Ishikawa (cell line): ENCODE data around the gene GALNT7.

Experiments used
- CREB1 ChIP-seq: IDR thresholded peaks from 2 replicates; pipeline ENCODE4 v1.6.1; 2012; ENCODE audit warnings: low read depth
- EGR1 ChIP-seq: IDR thresholded peaks from 2 replicates; pipeline ENCODE4 v1.6.1; 2012
- EP300 ChIP-seq: IDR thresholded peaks from 2 replicates; pipeline ENCODE4 v1.6.1; 2012; ENCODE audit warnings: borderline replicate concordance
- FOXM1 ChIP-seq: IDR thresholded peaks from 2 replicates; pipeline ENCODE4 v1.6.1; 2012; ENCODE audit warnings: low read depth, borderline replicate concordance
- MAX ChIP-seq: IDR thresholded peaks from 2 replicates; pipeline ENCODE4 v1.6.1; 2012
- NFIC ChIP-seq: IDR thresholded peaks from 2 replicates; pipeline ENCODE4 v1.6.1; 2012
- RAD21 ChIP-seq: IDR thresholded peaks from 2 replicates; pipeline ENCODE4 v1.6.1; 2012; ENCODE audit warnings: low read depth
- REST ChIP-seq: IDR thresholded peaks from 2 replicates; pipeline ENCODE4 v1.6.1; 2012; ENCODE audit warnings: low read depth, mild to moderate bottlenecking
- TAF1 ChIP-seq: IDR thresholded peaks from 2 replicates; pipeline ENCODE4 v1.6.1; 2012; ENCODE audit warnings: low read depth, mild to moderate bottlenecking
- TCF12 ChIP-seq: IDR thresholded peaks from 2 replicates; pipeline ENCODE4 v1.6.1; 2012; ENCODE audit warnings: low read depth
- TEAD4 ChIP-seq: IDR thresholded peaks from 2 replicates; pipeline ENCODE4 v1.6.1; 2012
- USF1 ChIP-seq: IDR thresholded peaks from 2 replicates; pipeline ENCODE4 v1.6.1; 2012
- YY1 ChIP-seq: IDR thresholded peaks from 2 replicates; pipeline ENCODE4 v1.6.1; 2012; ENCODE audit warnings: low read depth

- TF ChIP-seq MAX = no peak
- no peak for TF ChIP-seq REST
- TF ChIP-seq EP300 = no peak
- TF ChIP-seq TAF1 = no peak
- TF ChIP-seq EGR1 = no peak
- TF ChIP-seq RAD21 = no peak
- TF ChIP-seq FOXM1 = no peak
- no peak for TF ChIP-seq TEAD4
- TF ChIP-seq TCF12 = no peak
- no peak for TF ChIP-seq YY1
- TF ChIP-seq USF1 = no peak
- TF ChIP-seq NFIC = no peak
- TF ChIP-seq CREB1 = no peak
Measured at GRCh38 chr4:173230062-173230461, 61.5 kb downstream of the GALNT7 start.
